ENCODE results near the gene MAPKAP1.
"Not testable (repeated sequence)": the region's sequence is repeated elsewhere in the genome, so short reads cannot be mapped to it uniquely, and the experiment has no call there.

The MAPKAP1 gene

DNA sequence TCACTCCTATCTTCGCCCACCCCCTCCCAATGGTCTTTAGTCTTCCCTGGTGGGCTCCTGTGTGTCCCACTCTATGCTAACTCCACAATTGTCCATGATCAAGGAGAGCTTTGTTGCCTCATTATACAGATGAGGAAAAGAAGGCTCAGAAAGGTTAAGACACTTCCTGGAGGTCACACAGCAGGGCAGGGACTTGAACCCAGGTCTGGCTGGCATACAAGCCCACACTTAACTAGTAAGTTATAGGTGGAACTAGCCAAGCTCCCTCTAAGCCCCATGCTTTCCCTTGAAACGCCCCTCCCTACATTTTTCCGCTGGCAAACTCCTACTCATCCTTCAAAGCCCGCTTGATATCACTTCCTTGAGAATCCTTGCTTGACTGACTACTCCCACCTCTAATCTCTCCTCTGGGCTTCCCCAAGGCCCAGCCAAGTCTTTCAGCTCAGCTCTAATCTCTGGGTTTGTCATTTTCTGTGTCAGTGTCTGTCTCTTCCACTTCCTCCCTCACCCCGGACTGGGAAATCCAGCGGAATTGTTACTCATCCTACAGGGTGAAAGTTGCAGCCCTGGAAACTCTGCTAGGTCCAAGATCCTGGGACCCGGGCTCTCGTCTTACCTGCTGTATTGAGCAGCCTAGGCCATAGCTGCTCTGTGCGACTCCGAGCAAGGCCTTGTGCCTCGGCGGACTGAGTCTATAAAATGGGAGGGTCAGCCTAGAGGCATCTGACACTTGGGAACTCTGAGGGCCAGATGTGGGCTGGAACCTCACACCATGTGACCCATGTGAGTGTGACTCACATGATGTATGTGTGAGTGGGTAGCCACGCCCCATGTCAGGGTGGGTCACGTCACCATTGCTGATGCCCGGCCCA, 300.8 kb downstream of the MAPKAP1 start:
- no peak for DNase-seq

DNA sequence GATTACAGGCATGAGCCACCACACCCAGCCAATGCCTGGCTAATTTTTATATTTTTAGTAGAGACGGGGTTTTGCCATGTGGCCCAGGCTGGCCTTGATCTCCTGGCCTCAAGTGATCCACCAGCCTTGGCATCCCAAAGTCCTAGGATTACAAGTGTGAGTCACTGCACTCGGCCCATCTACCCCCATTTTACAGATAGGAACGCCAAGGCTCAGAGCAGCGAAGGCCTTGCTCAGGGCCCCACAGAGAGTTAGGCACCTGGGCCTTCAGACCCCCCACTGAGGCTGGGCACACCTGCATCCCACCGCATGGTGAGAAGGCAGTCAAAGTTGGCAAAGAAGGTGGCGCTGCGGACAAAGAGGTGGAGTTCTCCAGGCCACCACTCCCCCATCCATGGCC, 302.3 kb downstream of the MAPKAP1 start:
- DNase-seq = no peak

DNA sequence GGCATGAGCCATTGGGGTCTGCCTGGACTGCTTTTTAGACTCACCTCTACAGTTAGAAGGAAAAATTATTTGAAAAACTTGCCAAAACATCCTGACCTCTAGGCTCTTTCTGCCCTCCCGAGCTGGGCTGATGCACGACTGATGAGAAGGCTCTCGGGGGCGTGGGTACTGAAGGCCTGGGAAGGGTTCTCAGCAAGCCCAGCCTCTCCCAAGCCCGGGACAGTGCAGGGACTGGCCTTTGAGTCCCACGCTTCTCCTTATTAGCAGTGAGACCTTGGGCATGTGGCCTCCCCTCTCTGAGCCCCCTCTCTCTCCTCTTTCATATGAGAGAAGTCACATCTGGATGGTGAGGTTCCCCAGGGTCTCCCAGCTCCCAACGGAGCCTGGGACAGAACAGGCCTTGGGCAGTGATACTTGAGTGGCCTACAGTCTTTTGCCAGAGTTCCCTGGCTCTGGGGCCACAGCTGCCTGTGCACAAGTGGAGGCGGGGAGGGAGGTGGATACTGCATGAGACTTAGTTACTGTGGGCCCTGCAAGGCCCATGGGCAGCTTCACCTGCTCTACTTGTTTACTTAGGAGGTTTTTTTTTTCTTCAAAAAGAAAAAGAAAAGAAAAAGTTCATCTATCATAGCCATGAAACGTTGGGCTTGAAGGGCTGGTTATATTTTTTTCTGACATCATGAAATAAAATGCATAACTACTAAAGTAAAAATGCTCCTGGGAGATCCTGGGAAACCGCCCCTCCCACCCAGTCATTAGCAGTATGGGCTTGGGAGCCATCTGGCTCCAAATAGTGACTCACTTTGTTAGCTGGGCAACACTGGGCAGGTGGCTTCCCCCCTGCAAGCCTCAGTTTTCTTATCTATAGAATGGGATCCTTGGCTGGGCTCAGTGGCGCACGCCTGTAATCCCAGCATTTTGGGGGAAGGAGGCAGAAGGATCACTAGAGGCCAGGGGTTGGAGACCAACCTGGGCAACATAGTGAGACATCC, 306.0 kb downstream of the MAPKAP1 start:
- no peak for DNase-seq

GRCh38 chr9:125400232-125400631, 306.8 kb downstream of the MAPKAP1 start:
- not testable (repeated sequence) for DNase-seq

- no peak for DNase-seq
Observed at GRCh38 chr9:125399666-125400065, 307.3 kb downstream of the MAPKAP1 start.

DNA sequence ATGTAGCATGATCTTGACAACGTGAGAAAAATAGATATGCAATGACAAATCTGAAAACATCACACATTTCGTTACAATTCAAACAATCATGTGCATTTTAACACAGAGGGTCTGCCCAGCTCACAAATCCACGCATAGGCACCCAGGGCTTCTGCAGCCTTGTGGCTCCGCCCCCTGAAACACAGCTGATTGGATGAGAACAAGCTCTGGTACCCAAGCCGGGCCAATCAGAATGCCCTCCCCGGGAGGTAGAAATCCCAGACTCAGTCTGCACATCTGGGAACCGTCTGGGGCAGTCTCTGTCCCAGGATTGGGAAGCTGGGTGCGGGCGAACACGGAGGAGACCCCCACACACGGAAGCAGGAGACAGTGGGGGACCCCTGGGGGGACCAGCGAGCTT, 307.8 kb downstream of the MAPKAP1 start:
- DNase-seq = no peak

- no peak for DNase-seq
Observed at GRCh38 chr9:125398243-125398642, 308.8 kb downstream of the MAPKAP1 start.

DNA sequence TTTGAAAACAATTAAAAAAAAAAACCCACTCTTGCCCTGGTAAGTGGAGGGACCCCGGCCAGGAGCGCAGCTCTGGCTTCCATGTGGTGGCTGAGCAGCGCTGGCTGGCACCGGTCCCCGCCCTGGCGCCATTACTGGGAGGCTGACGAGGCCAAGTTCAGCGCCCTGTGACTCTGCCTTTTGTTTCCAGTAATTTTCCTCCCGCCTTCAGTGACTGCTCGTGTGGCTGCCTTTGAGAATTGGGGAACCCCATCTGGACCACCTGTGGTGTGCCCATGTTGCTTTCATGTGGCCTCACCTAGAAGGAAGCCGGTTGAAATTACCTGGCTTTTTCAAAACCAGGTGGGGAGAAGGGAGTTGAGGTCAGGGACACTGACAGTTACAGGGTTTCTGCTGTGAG, 309.3 kb downstream of the MAPKAP1 start:
- DNase-seq = peak; percentile 31

- DNase-seq = no peak
Observed at GRCh38 chr9:125396799-125397198, 310.2 kb downstream of the MAPKAP1 start.

DNA sequence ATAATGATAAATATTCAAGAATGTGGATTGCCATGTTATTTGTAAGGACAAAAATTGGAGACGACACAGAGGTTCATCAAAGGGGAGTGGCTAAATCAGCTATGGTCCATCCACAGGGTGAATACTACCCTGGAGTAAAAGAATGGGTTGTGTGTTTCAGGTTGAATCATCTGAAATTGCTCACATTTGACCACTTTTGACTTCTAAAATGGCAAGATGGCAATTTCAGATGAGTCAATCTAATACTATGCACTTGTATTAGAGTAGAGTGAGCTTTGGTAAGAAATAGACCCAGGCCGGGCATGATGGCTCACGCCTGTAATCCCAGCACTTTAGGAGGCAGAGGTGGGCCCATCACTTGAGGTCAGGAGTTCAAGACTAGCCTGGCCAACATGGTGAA, 313.6 kb downstream of the MAPKAP1 start:
- DNase-seq = no peak

DNA sequence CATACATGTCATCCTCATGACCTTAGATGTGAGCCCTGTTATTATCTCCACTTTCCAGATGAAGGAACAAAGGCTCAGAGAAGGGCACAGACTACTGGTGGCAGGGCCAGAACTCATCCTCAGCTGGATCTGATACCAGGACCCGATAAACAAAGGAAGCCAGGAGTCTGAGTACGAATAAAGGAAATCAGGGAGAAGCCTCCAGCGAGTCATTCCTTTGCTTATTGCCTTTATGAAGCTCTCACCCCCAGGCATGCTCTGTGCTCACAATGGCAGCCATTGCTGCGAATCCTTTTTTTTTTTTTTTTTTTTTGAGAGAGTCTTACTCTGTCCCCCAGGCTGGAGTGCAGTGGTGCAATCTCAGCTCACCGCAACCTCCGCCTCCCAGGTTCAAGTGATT, 315.3 kb downstream of the MAPKAP1 start:
- DNase-seq = no peak

- DNase-seq = no peak
Observed at GRCh38 chr9:125388978-125389377, 318.0 kb downstream of the MAPKAP1 start.

DNA sequence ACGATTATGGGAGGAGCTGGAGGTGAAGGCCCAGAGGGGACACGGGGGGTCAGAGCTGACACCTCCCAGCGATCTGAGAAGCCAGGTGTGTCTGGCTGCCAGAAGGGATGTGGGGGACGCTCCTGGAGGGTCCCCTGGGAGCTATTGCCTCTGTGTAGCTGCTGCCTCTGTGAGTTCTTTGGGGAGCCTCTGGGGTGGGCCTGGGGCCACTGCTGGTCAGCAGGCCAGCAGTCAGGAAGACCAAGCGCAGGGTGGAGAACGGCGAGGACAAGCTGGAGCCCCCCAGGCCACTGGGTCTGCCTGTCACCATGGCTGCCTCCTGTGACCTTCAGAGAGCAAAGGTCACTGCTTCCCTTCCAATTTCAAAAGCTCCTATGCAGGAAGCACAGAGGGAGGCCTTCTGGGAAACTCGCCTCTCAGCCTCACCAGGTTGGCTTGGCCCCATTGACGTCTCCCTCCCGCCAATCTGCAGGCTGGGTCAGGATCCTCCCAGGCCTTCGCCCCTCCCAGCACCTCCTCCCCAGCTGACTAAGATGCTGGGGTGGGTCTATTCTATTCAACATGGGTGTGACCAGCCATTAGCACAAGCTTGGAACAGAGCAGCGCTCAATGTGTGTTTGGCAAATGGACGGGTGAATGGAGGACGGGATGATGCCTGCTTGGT, 319.0 kb downstream of the MAPKAP1 start:
- DNase-seq = no peak

Measured in DMS153 (cell line).